Measurements from ENCODE around the gene MMP13.
A peak's percentile ranks its signal among the peaks of the same experiment; 100 is the strongest.

MMP13 gene

DNA sequence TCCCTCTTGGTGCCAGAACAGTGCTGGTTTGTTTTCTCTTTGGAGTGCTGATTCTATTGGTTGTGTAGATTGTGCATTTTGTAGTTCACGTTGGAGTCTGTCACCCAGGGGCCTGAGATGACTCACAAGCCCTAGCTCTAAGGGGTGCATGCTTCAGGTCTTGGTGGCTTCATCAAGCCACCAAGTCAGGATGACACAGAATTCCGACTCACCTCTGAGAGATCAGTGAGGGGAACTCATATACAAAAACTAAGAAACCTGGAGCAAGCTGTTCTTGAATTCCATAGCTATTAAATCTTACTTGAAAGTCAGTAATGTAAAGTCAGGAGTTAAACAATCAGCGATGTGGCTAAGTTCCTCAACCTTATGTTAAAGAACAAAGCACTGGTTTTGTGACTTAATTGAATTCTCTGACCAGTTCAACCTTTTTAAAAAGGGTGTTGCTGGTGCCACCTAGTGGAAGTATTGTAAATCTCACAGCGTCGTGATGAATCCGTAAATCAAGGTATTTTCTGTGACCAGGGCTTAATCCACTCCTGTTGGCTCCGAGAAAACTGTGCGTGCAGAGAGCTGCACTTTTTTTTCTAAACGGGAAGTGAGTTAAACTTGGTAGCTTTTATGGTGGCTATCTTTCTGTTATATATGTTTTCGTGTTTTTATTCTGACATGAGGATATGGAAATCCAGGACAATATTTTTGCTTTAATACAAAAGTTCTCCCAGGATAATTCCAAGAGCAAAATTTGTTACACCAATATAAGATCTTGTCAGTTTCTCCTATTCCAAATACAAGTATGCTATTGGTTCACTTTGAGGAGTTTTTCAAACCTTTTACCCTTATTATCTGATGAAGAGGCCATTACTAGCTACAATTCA lies 14.6 kb downstream of the MMP13 start:
- TF ChIP-seq, protein P1, sequence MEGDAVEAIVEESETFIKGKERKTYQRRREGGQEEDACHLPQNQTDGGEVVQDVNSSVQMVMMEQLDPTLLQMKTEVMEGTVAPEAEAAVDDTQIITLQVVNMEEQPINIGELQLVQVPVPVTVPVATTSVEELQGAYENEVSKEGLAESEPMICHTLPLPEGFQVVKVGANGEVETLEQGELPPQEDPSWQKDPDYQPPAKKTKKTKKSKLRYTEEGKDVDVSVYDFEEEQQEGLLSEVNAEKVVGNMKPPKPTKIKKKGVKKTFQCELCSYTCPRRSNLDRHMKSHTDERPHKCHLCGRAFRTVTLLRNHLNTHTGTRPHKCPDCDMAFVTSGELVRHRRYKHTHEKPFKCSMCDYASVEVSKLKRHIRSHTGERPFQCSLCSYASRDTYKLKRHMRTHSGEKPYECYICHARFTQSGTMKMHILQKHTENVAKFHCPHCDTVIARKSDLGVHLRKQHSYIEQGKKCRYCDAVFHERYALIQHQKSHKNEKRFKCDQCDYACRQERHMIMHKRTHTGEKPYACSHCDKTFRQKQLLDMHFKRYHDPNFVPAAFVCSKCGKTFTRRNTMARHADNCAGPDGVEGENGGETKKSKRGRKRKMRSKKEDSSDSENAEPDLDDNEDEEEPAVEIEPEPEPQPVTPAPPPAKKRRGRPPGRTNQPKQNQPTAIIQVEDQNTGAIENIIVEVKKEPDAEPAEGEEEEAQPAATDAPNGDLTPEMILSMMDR (IDR thresholded peaks at IDR 0.05; ENCODE audit: borderline replicate concordance, control extremely low read depth, extremely low read depth, insufficient read depth, missing control alignments) = peak; percentile 48
- peak; percentile 55 for DNase-seq (ENCODE audit: low spot score)
- in situ Hi-C loops (cut with MboI; ENCODE audit: low sequenced_read_pairs, unreplicated experiment) = no loop called here

DNA sequence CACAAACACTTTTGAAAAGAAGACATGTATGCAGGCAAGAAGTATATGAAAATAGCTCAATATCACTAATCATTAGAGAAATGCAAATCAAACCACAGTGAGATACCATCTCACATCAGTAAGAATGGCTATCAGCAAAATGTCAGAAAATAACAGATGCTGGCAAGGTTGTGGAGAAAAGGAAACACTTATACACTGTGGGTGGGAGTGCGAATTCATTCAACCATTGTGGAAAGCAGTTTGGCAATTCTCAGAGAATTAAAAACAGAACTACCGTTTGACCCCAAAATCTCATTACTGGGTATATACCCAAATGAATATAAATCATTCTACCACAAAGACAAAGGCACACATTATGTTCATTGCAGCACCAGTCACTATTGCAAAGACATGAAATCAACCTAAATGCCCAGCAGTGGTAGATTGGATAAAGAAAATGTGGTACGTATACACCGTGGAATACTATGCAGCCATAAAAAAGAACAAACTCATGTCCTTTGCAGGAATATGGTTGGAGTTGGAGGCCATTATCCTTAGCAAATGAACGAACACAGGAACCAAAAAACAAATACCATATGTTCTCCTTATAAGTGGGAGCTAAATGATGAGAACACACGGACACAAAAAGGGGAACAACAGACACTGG lies 18.5 kb downstream of the MMP13 start:
- TF ChIP-seq, protein P1 (IDR thresholded peaks at IDR 0.05; ENCODE audit: borderline replicate concordance, control extremely low read depth, extremely low read depth, insufficient read depth, missing control alignments) = no peak
- no peak for DNase-seq (ENCODE audit: low spot score)
- in situ Hi-C loops (cut with MboI; ENCODE audit: low sequenced_read_pairs, unreplicated experiment) = no loop called here

DNA sequence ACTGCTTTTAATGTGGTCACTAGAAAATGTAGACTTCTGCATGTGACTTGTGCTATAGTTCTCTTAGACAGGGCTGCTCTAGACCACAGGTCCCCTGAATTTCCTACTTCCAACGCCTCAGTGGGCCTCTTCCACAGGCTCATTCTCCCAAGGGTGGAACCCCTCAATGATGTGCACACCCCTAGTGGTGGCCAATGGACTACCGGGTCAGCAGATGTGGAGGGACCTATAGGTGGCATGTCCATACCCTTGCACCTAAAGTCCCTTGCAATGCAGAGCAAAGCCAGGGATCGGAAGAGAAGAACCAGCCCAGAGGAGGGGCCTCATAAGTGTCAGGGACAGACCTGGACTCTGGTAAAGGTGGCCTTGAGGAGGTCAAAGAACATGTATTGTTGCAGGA lies 20.0 kb downstream of the MMP13 start:
- TF ChIP-seq, protein P1 (IDR thresholded peaks at IDR 0.05; ENCODE audit: borderline replicate concordance, control extremely low read depth, extremely low read depth, insufficient read depth, missing control alignments) = no peak
- no peak for DNase-seq (ENCODE audit: low spot score)
- in situ Hi-C loops (cut with MboI; ENCODE audit: low sequenced_read_pairs, unreplicated experiment) = no loop called here

DNA sequence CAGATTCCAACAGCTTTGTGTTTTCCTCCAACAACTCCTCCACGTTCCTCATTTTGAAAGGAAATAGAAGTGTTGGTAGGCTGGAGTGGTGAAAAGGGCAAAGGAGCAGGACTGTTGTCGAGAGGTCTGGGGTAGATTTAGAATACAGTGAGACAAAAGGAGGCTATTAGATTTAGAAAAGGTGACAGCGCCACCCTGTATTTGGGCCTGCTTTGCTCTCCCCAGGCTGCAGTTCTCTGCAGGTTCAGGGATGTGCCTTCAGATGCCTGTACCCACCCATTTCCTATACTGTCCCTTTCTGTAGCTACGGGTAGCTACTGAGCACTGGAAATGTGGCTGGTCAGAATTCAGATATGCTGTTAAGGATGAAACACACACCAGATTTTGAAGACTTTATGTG lies 20.8 kb downstream of the MMP13 start:
- in situ Hi-C loops (cut with MboI; ENCODE audit: low sequenced_read_pairs, unreplicated experiment) = no loop called here
- DNase-seq (ENCODE audit: low spot score) = no peak
- TF ChIP-seq, protein P1 (IDR thresholded peaks at IDR 0.05; ENCODE audit: borderline replicate concordance, control extremely low read depth, extremely low read depth, insufficient read depth, missing control alignments) = no peak

DNA sequence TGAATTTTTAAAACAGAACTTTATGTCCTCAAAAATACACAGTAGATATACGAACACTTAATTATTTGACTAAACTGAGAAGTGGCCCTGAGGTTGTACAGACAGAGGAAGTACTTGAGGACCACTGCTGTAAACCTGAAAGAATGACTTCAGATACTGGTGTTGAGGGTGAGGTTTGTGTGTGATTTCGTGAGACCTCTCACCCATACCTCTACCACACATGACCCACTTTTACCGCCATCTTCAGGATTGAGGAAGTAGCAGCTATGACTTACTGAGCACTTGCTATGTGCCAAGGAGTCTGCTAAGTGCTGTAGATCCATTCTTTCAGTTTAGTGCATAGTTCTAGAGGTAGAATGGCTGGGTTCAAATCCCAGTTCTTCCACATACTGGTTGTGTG lies 21.9 kb downstream of the MMP13 start:
- peak; percentile 21 for DNase-seq (ENCODE audit: low spot score)
- in situ Hi-C loops (cut with MboI; ENCODE audit: low sequenced_read_pairs, unreplicated experiment) = no loop called here
- TF ChIP-seq, protein P1 (IDR thresholded peaks at IDR 0.05; ENCODE audit: borderline replicate concordance, control extremely low read depth, extremely low read depth, insufficient read depth, missing control alignments) = no peak

DNA sequence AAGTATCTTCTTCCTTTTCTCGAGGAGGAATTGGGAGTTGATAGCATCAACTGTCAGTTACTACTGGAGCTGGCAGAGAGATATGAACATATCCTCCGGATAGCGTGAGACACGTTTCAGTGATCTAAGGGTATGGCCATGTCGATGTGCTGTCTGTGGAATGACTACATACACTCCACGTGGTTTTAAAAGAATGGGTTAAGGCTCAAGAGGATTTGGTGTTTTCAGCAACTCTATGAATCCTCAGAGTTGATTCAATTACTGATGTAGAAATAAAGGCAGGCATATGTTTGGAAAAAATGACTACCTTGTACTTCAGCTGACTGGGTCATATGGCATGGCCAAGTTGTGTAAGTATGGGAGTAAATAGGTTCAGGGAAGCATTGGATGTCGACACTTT lies 22.9 kb downstream of the MMP13 start:
- no peak for DNase-seq (ENCODE audit: low spot score)
- TF ChIP-seq, protein P1 (IDR thresholded peaks at IDR 0.05; ENCODE audit: borderline replicate concordance, control extremely low read depth, extremely low read depth, insufficient read depth, missing control alignments) = no peak
- in situ Hi-C loops (cut with MboI; ENCODE audit: low sequenced_read_pairs, unreplicated experiment) = no loop called here

Data from GM13976 (cell line).